ENCODE results near the gene HABP2. TPM values are rescaled to one million over a fixed set of nuclear protein-coding genes. Genes with fewer than 3 reads are reported as not detected.

HABP2 gene
- total RNA-seq, 1 experiment from 2014 or later = not detected

DNA sequence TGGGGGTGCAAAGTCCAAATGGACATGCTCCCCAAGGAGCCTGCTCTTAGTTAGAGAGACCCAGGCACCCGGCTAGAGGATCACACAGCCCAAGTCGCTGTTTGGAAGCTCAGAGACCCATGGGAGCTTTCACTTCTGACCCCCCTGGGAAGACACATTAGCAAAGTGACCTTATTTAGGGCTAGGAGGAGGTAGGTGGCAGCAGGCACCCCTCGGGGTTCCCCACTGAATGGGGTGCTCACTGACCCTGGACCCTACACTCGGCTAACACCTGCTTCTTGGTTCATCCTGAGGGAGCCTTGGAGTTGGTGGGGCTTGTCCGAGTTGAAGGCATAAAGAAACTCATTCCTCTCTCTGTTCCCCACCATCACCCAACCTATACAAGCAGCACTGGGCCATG, 27.1 kb upstream of the HABP2 start:
- BruUV-seq (replicated peaks) = no TSS peak
- no peaks in the 10 kb centered on the region for H3F3A ChIP-seq (ENCODE audit: low read length, unreplicated experiment)
- no peak overlapping the region for H3K27ac ChIP-seq (ENCODE audit: low read length)
- H3K4me1 ChIP-seq (ENCODE audit: insufficient read depth, low read length) = no peaks in the 10 kb centered on the region
- H3K79me2 ChIP-seq (ENCODE audit: low read length) = no peaks in the 10 kb centered on the region
- CTCF ChIA-PET = interaction anchor here (1.0 kb wide), 1 partner anchor 37 kb away, joined by 7 read pairs; no protein-coding TSS in a partner anchor
- no peaks in the 10 kb centered on the region for H3K9me2 ChIP-seq (replicated peaks; ENCODE audit: low read length)
- ATAC-seq (no peak), DNase-seq (no peak)
- no peaks in the 10 kb centered on the region for H3K27me3 ChIP-seq (ENCODE audit: low read length)
- no peaks in the 10 kb centered on the region; the same call in 1 of the 2 replicates for H3K36me3 ChIP-seq (ENCODE audit: low read depth, low read length)
- no peak overlapping the region for H3K4me3 ChIP-seq (ENCODE audit: low read length)
- no peak overlapping the region for H3K4me2 ChIP-seq (ENCODE audit: low read length)
- H3K9me3 ChIP-seq (ENCODE audit: low read length) = no peaks in the 10 kb centered on the region
- no peak overlapping the region for H3K9ac ChIP-seq (ENCODE audit: low read length)
- intact Hi-C loops (cut with micrococcal nuclease) = loop anchor here (10.0 kb wide), 1 partner anchor 1051 kb away; no protein-coding TSS in a partner anchor
- H4K20me1 ChIP-seq (ENCODE audit: low read length) = no peaks in the 10 kb centered on the region
- TF ChIP-seq, protein P1, sequence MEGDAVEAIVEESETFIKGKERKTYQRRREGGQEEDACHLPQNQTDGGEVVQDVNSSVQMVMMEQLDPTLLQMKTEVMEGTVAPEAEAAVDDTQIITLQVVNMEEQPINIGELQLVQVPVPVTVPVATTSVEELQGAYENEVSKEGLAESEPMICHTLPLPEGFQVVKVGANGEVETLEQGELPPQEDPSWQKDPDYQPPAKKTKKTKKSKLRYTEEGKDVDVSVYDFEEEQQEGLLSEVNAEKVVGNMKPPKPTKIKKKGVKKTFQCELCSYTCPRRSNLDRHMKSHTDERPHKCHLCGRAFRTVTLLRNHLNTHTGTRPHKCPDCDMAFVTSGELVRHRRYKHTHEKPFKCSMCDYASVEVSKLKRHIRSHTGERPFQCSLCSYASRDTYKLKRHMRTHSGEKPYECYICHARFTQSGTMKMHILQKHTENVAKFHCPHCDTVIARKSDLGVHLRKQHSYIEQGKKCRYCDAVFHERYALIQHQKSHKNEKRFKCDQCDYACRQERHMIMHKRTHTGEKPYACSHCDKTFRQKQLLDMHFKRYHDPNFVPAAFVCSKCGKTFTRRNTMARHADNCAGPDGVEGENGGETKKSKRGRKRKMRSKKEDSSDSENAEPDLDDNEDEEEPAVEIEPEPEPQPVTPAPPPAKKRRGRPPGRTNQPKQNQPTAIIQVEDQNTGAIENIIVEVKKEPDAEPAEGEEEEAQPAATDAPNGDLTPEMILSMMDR (conservative IDR thresholded peaks at IDR 0.05; ENCODE audit: low read depth, low read length) = no peak
- no peak for TF ChIP-seq EZH2 (IDR thresholded peaks at IDR 0.05; ENCODE audit: low read length, unreplicated experiment)
- no peak for TF ChIP-seq EZH2phosphoT487 (IDR thresholded peaks at IDR 0.05; ENCODE audit: borderline replicate concordance, low read length)
- H2AFZ ChIP-seq (ENCODE audit: low read length) = no peak overlapping the region
- POLR2A ChIA-PET (ENCODE audit: unreplicated experiment) = no interaction called here

DNA sequence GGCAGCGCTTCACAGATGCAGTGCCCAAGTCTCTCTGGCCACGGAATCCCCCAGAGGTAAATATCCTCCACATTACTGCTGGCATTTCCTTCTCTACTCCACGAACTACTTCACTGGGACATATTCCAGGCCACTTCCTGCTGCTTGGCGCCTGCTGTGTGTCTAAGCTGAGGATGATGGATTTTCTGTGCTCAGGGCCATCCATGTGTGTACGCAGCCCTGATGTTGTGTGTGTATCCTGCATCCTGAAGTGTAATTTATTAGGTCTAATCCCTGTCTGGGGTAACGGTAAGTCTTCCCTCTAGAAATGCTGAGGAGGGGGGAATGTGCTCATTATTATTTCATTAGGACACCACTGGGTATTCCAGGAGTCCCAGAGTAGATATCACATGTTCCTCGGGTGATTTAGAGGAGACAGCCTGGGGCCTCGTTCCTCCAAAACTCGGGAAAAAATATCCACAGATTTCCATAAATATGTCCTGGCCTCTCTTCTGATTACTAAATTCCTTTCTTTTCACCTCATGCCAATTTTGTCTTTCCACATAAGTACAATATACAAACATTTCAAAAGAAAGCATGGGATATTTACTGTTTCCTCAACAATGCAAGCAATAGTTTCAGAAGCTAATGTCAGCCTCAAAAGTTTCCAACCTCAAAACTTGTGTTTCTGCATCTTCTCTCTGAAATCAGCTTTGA, 25.5 kb upstream of the HABP2 start:
- Histone ChIP-seq H3K9me2 (replicated peaks; ENCODE audit: low read length) (no peaks in the 10 kb centered on the region), H3K9me3 (ENCODE audit: low read length) (no peaks in the 10 kb centered on the region), H3F3A (ENCODE audit: low read length, unreplicated experiment) (no peaks in the 10 kb centered on the region), H3K36me3 (ENCODE audit: low read depth, low read length) (no peaks in the 10 kb centered on the region), H3K27me3 (ENCODE audit: low read length) (no peaks in the 10 kb centered on the region), H2AFZ (ENCODE audit: low read length) (no peak overlapping the region), H3K27ac (ENCODE audit: low read length) (no peak overlapping the region), H3K4me1 (ENCODE audit: insufficient read depth, low read length) (no peaks in the 10 kb centered on the region), H3K4me3 (ENCODE audit: low read length) (no peak overlapping the region), H4K20me1 (ENCODE audit: low read length) (no peaks in the 10 kb centered on the region), H3K4me2 (ENCODE audit: low read length) (no peak overlapping the region), H3K9ac (ENCODE audit: low read length) (no peak overlapping the region), H3K79me2 (ENCODE audit: low read length) (no peaks in the 10 kb centered on the region)
- TF ChIP-seq EZH2phosphoT487 (IDR thresholded peaks at IDR 0.05; ENCODE audit: borderline replicate concordance, low read length) = no peak
- no peak for TF ChIP-seq EZH2 (IDR thresholded peaks at IDR 0.05; ENCODE audit: low read length, unreplicated experiment)
- TF ChIP-seq, protein P1 (conservative IDR thresholded peaks at IDR 0.05; ENCODE audit: low read depth, low read length) = no peak
- intact Hi-C loops (cut with micrococcal nuclease) = loop anchor here (10.0 kb wide), 1 partner anchor 1053 kb away; no protein-coding TSS in a partner anchor
- CTCF ChIA-PET = no interaction called here
- POLR2A ChIA-PET (ENCODE audit: unreplicated experiment) = no interaction called here
- no peak for ATAC-seq
- no TSS peak for BruUV-seq (replicated peaks)
- DNase-seq = no peak

DNA sequence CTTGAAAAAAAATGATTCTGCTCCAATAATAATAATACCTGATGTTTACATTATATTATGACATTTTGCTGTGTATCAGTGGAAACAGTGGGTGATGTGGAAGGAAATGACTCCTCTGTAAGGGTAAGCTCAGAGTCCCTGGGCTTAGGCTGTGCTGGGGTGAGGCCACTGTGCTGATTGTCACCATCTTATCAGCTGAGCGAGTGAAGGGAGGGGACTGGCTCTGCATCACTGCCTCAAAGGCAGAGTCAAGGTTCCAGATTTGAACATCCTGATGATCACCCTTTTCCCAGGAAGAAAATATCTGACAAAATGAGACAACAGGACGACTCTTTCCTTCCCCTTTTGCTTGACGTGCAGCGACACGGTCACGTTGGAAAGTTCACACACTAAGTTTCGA, 24.0 kb upstream of the HABP2 start:
- ATAC-seq (no peak), DNase-seq (no peak)
- ChIA-PET POLR2A (ENCODE audit: unreplicated experiment) (no interaction called here), CTCF (no interaction called here)
- no peak overlapping the region for H3K4me3 ChIP-seq (ENCODE audit: low read length)
- no peaks in the 10 kb centered on the region for H3K36me3 ChIP-seq (ENCODE audit: low read depth, low read length)
- H3K79me2 ChIP-seq (ENCODE audit: low read length) = no peaks in the 10 kb centered on the region
- H3K27ac ChIP-seq (ENCODE audit: low read length) = no peak overlapping the region
- H3K9me2 ChIP-seq (replicated peaks; ENCODE audit: low read length) = no peaks in the 10 kb centered on the region
- TF ChIP-seq, protein P1 (conservative IDR thresholded peaks at IDR 0.05; ENCODE audit: low read depth, low read length) = no peak
- no peak for TF ChIP-seq EZH2 (IDR thresholded peaks at IDR 0.05; ENCODE audit: low read length, unreplicated experiment)
- TF ChIP-seq EZH2phosphoT487 (IDR thresholded peaks at IDR 0.05; ENCODE audit: borderline replicate concordance, low read length) = no peak
- H2AFZ ChIP-seq (ENCODE audit: low read length) = no peak overlapping the region
- no peaks in the 10 kb centered on the region for H3K4me1 ChIP-seq (ENCODE audit: insufficient read depth, low read length)
- intact Hi-C loops (cut with micrococcal nuclease) = loop anchor here (10.0 kb wide), 1 partner anchor 1054 kb away; no protein-coding TSS in a partner anchor
- no peaks in the 10 kb centered on the region for H3K9me3 ChIP-seq (ENCODE audit: low read length)
- no peak overlapping the region for H3K9ac ChIP-seq (ENCODE audit: low read length)
- H3F3A ChIP-seq (ENCODE audit: low read length, unreplicated experiment) = no peaks in the 10 kb centered on the region
- H3K27me3 ChIP-seq (ENCODE audit: low read length) = no peaks in the 10 kb centered on the region
- no TSS peak for BruUV-seq (replicated peaks)
- H4K20me1 ChIP-seq (ENCODE audit: low read length) = no peaks in the 10 kb centered on the region
- H3K4me2 ChIP-seq (ENCODE audit: low read length) = no peak overlapping the region

All from PC-3 (cell line).